ENCODE measurements around the gene SPCS3.
"Not testable (repeated sequence)": the region's sequence is repeated elsewhere in the genome, so short reads cannot be mapped to it uniquely, and the experiment has no call there.

Gene SPCS3

DNA sequence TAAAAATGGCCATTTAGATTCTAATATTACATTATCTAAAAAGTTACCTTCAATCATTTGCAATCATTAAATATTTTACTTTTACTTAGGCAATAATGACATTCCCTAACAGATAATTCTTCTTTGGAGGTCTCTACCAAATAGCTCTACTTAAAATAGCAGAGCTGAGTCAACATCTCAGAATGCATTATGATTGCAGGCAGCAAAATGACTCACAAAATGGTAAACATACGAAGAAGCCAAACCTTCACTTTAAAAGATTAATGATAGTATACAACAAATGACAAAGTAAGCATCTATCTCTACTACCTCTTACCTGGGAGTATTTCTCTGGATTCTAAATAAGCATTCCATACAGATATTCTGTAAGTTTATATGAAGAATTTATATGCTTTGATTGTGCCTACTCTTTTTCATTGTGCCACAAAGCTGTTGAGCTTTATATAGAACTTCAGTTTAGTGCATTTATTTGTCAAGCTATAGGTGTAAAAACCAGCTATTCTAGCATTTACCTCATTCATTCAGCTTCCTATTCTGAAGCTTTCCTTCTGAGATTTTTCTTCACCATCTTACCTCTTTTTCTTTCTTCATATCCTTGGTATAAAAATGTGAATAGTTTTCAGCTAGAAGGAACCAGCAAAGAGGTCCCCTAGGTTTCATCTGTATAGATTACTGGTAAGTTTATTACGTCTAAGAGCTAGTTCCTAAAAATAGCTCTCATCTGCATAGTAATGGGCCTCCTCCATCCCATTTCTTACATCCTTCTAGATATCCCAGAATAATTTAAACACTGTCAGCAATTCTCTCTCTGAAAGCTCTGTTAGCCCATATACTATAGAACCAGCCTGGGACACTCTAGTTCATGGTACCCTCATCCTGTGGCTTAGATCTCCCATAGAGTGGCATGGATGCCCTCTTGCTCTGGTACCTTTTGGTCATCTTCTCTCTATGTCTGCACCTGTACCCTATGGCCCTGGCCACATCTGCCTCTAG lies 17.2 kb upstream of the SPCS3 start:
- no peak for DNase-seq
- in situ Hi-C loops (cut with MboI; ENCODE audit: low pct_unique_long_range_greater_than_20kb, low sequenced_read_pairs), result no loop called here

DNA sequence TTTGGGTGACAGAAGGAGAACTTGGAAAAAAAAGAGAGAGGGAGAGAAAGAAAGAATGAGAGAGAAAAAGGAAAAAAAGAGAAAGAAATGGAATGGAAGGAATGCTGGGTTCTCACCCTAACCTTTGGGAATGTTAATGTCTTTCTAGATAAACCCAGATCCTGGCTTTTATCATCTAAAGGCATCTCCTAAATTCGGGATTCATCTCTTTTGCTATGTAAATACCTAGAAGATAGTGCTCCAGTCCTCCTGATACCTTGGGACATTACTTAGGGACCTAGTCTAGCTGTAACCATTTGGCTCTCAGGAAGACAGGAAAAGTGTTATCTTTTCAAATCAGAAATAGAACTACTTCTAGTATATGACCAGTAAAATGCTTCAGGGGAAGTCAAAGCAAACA lies 15.8 kb upstream of the SPCS3 start:
- no peak for DNase-seq
- in situ Hi-C loops (cut with MboI; ENCODE audit: low pct_unique_long_range_greater_than_20kb, low sequenced_read_pairs), result no loop called here

DNA sequence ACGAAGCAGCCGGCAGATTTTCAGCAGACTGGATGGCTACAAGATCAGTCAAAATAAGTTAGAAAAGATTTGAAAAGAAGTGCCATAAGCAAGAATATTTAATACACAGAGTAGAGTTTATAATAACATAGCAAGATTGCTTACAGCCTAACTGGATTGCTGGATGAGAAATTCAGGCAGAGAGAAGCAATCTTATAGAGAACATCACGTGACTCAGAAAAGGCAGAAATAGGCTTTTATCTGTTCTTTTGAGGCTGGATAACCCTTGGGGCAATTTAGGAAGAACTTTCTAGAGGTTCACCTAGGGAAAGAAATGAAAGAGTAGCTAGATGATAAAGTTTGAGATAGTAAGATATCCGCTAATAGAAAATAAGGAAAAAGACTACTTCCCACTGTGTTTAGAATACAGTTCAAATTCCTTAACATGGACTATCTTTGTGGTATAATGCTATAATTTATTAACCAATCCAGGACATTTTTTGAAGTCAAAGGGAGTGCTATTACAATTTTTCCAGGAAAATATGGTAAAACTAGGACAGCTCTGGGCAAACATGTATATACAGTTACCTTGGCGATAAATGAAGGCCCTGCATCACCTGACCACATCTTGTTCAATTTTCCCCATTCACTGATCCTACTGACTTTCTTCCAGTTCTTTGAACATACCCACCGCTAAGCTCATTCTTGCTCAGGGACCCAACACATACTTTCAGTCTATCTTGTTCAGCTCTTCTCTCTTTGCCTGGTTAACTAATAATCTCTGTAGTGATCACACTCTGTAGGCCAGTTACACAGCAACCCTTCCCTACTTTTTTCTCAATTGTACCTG lies 12.7 kb upstream of the SPCS3 start:
- in situ Hi-C loops (cut with MboI; ENCODE audit: low pct_unique_long_range_greater_than_20kb, low sequenced_read_pairs), result no loop called here
- DNase-seq, result no peak

DNA sequence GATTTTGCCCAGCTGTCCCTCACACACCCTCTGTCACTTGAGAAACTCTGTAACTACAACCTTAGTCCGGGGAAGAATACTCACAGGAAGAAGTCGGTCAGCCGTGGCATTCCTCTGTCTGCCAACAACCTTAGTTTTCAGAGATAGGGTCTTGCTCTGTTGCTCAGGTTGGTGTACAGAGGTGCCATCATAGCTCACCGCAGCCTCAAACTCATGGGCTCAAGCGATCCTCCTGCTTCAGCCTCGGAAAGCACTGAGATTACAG lies 12.2 kb upstream of the SPCS3 start:
- no peak for DNase-seq
- in situ Hi-C loops (cut with MboI; ENCODE audit: low pct_unique_long_range_greater_than_20kb, low sequenced_read_pairs), result no loop called here

DNA sequence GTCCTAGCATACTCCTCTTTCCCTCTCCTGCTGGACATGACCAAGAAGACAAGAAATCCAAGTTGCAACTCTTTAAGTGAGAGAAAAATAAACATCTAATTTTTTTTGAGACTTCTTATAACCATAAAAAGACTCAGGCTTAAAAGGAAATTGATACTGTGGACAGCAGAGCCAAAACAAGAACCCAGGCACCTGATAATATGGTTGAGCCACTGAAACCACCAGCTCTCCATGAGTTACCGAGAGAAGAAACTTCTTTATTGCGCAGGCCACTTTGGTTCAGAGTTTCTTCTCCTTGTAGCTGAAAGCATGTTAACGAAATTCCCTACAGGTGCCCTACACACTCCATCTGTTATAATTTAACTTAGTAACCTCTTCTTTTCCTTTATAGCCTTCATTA lies 11.3 kb upstream of the SPCS3 start:
- no peak for DNase-seq
- in situ Hi-C loops (cut with MboI; ENCODE audit: low pct_unique_long_range_greater_than_20kb, low sequenced_read_pairs), result no loop called here

DNA sequence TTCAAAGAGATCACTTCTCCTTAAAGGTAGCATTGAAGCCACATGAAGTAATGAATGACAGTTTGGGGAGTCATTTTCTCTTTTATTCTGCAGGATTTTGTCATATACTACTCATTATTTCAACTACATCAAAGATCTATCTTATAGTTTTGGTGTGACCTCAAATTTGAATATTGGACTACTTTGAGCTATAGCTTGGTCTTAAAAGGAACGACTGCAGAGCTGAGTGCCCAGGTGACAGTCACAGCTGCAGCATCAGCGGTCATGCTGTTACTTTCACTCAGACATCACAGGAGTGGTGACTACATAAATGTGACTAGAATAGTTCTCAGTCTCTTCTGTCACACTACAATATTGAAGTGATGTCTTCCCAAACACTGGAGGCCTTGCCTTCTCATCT lies 10.7 kb upstream of the SPCS3 start:
- in situ Hi-C loops (cut with MboI; ENCODE audit: low pct_unique_long_range_greater_than_20kb, low sequenced_read_pairs), result no loop called here
- DNase-seq, result no peak

DNA sequence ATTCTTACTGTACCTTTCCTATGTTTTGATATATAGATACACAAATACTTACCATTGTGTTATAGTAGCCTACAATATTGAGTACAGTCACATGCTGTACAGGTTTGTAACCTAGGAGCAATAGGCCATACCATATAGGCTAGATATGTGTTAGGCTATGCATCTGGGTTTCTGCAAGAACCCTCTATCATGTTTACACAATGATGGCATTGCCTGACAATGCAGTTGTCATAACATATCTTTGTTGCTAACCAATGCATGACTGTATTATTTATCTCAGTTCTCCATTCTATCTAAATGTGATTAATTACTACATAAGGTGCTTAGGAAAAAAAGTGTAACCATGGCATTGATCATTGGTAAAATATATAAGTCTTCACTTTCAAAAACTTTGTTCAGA lies 10.0 kb upstream of the SPCS3 start:
- in situ Hi-C loops (cut with MboI; ENCODE audit: low pct_unique_long_range_greater_than_20kb, low sequenced_read_pairs), result no loop called here
- DNase-seq, result no peak

DNA sequence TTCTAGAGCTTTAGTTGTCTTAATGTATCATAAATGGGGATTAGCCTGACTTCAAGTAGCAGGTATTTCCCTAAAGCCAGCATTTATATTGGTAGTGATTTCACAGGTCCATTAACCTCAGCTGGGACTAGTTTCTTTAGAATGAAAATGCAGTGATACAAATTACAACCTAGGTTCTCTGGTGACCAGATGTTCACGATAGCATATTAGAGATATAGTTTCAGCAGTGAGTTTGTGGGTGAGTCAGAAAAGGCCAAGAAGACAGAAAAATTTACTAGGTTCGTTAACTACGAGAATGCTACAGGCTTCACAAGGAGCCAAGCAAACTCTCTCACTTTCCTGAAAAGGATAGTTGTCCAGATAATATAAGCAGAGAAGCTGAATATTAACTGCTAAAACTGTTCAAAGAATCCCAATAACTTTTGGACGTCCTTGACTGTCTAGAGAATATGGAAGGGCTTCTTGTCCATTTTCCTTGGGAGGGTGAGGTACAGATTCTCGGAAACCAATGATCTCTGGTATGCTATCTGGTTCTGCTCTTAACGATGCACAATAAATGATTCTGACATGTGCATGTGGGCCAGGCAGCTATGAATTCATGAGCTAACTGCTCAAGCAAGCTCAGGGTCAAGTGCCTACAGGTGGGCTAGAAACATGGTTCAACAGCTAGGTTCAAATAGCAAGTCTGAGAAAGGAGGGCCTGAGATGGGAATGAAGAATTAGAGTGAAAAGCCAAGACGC lies 6.0 kb upstream of the SPCS3 start:
- no peak for DNase-seq
- in situ Hi-C loops (cut with MboI; ENCODE audit: low pct_unique_long_range_greater_than_20kb, low sequenced_read_pairs), result no loop called here

DNA sequence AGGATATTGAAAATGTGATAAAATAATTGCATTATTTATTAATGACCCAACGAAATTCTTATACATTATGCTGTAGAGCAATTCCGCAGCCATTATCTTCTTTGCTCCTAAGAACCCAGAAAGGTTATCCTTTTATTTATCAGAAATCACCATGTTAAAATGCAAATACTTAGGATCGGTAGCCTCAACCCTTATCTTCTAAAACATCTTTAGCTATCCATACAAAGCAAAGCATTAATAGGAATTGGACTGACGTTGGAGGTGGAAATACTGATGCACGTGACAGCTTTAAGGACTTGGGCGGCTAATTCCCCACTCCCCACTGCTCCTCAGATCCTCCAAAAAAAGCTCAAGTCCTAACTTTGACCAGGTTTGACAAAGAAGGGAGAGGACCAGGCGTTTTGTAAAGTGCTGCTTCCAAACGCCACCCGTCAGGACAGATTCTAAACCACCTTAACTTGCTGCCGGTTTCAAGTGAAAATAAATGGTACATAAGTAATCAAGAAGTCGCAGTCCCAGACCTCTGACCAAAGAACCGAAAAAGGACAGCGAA lies 539 bp upstream of the SPCS3 start:
- in situ Hi-C loops (cut with MboI; ENCODE audit: low pct_unique_long_range_greater_than_20kb, low sequenced_read_pairs), result no loop called here
- DNase-seq, result no peak

DNA sequence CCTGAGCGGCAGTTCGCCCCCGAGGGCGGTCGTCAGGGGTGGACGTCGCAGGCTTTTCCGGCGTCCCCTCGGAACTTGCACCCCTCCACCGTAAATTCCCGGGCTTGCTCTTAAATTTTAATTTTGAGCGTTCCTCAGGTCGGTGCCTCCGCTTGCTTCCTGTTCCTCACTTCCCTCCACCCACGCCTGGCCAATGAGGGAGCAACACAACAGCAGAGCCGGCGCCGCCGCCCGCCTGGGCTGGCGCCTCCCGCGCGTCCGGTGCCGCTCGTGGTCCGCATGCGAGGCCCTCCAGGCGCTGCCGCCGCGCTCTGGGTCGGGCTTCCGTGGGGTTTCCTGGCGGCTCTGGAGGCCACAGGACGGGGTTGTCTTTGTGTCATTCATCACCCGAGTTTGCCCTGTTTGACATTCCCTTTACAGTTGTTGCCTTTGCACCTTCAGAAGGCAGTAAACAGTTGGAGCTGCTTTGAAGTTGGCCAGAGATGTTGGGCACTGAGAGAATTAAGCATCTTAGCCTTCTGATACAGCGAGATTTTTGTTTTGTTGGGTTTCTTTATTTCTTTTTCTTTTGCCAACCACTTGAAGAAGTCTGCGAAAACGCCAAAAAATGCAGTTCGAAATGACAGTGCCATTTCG lies 692 bp downstream of the SPCS3 start:
- in situ Hi-C loops (cut with MboI; ENCODE audit: low pct_unique_long_range_greater_than_20kb, low sequenced_read_pairs), result no loop called here
- peak; percentile 89 for DNase-seq

DNA sequence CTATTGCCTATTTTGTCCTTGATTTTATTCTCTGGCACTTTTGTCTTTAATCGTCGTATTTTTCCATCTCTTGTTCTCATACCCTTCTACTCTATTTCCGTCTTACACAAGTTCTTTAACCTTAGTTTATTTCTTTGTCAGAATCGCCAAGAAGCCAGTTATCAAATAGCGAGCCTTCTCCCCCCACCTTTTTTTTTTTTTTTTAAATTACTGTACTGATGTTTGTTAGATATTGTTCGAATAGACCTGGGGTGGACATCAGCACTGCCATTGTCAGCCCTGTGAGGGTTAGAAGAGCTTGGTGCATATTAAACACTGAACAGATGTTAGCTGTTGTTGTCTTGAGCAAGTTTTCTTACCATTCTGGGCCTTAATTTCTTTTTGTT lies 1.2 kb downstream of the SPCS3 start:
- DNase-seq, result no peak
- in situ Hi-C loops (cut with MboI; ENCODE audit: low pct_unique_long_range_greater_than_20kb, low sequenced_read_pairs), result no loop called here

DNA sequence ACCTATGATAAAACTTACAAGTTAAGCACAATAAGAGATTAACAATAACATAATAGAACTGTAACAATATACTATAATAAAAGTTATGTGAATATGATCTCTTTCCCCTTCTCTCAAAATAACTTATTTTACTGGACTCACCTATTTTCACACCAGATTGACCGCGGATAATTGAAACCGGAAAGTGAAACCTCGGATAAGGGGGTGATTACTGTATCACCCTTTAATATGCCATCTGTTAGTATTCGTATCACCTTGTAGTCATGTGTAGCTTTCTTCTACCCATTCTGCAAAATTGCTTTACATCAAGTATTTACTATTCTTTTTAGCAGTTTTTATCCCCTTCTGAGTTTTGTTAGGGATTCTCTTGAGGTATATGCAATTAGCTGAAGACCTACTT lies 1.8 kb downstream of the SPCS3 start:
- no peak for DNase-seq
- in situ Hi-C loops (cut with MboI; ENCODE audit: low pct_unique_long_range_greater_than_20kb, low sequenced_read_pairs), result no loop called here

DNA sequence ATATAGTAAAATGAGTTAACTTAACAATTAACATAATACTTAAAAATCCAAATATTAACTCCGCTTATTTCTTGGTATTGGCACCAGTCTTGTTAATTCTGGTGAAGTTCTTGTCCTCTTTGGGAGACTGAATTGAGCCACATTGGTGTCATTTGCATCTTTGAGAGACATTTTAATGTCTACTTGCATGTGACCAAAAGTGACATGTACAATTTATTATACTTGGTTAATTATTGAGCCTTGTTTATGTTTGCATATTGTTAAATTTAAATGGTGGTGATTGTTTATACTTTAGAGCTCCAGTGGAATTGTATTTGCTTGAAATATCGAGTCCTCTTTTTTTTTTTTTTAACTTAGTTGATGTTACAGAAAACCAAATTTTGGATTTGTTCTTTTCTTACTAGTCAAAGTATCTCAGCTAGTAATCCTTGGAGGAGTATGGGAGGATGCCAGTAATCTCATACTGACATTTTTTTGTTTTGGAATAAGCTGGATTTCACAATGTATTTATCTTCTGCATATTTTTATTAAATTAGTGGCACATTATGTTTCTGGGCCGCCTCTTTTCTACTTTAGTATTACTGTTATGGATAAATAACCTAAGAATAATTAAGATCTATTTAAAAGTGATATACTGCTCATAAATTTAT lies 3.9 kb downstream of the SPCS3 start:
- in situ Hi-C loops (cut with MboI; ENCODE audit: low pct_unique_long_range_greater_than_20kb, low sequenced_read_pairs), result no loop called here
- DNase-seq, result no peak

DNA sequence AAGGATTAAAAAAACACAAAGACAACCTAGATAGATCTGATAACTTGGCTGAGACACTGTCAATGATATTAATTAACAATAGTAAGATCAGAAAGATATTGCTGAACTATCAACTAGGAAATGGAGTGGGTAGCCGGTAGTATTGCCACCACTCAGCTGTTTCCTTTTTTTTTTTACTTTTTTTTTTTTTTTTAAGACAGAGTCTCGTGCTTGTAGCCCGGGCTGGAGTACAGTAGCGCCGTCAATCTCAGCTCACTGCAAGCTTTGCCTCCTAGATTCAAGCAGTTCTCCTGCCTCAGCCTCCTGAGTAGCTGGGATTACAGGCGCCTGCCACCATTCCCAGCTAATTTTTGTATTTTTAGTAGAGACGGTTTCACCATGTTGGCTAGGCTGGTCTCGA lies 5.1 kb downstream of the SPCS3 start:
- DNase-seq; in situ Hi-C loops (cut with MboI; ENCODE audit: low pct_unique_long_range_greater_than_20kb, low sequenced_read_pairs): not testable (repeated sequence)

DNA sequence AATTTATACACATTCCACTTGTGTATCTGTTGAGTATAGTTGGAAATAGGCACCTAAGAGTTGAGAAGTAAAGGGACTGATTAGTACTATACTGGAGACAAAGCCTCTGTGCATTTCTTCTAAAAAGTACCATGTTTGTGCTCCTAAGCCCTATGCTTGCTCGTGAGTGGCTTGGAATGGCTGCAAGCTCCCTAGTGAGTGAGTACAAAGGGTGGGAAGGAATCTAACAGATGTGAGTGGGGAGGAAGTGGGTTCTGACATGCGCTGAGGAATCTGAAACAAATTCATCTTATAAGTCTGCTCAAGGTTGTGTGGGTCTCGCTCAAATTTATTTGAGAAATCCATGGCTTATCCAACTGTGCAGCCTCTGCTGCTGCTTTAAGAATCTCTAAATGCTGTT lies 13.3 kb downstream of the SPCS3 start:
- DNase-seq, result no peak
- in situ Hi-C loops (cut with MboI; ENCODE audit: low pct_unique_long_range_greater_than_20kb, low sequenced_read_pairs), result no loop called here

DNA sequence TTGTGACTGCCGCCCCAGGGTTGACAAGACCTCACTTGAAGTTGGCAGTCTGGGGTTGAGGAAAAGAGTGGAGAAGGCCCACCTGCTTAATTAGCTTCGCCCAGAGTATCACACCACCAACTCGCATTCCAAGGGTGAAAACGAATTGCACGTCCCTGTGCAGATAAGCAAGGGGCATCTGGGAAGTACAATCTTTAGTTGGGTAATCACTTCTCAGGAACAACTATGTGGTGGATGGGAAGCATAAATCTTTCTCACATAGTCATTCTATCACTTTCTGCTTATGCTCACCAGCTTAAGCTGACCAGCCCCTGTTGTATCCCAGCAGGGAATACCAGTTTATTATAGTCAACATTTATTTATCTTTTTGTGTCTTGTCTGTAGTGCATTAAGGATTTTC lies 14.3 kb downstream of the SPCS3 start:
- no peak for DNase-seq
- in situ Hi-C loops (cut with MboI; ENCODE audit: low pct_unique_long_range_greater_than_20kb, low sequenced_read_pairs), result no loop called here

DNA sequence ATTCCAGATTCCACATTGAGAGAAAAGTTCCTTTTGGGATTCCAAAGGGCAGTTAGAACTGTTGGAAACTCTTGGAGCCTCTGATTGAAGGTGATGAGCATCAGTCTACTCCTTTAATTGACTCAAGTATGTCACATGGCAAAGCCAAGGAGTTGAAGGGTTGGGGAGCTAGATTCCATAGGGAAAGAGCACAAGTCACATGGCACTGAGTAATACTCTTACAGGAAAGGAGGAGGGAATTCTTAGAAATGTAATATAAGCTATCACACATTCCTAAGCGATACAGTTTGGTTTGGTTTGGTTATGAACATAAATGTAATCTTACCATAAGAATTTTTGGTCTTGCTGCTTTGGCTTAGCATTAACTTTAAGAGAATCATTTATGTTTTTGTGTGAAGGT lies 15.7 kb downstream of the SPCS3 start:
- DNase-seq, result no peak
- in situ Hi-C loops (cut with MboI; ENCODE audit: low pct_unique_long_range_greater_than_20kb, low sequenced_read_pairs), result no loop called here

DNA sequence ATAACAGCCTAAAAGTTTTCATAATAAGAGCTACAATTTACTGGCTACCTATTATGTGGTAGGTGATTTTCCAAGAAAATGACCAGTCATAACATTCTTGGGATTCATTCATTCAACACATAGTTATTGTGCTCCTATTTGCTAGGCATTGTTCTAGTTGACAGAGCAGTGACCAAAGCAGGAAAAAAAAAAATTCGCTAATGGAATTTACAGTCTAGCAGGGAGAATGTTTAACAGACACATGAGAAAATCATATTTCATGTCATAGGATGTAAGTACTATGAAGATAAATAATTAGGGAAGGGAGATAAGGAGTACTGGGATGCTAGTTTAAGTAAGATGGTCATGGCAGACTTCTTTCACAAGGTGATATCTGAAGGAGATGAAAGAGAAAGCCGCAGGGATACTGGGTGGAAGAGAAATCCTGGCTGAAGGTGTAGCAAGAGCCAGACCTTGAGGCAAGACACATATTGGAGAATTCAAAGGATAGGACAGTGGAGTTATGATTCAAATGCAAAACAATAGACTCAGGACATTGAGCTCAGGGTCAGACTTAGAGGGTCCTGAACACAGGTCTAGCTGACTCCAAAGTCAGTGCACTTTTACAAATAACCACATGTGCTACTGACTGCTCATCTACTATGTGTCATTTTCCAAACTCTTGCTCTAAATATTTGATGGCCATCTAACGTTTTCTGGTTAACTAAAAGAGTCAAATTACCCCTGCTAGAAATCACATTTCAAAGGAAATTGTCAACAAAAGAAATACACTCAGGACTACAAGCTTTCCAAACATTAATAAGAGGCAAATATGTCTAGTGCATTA lies 20.4 kb downstream of the SPCS3 start:
- in situ Hi-C loops (cut with MboI; ENCODE audit: low pct_unique_long_range_greater_than_20kb, low sequenced_read_pairs), result no loop called here
- DNase-seq, result no peak
